Activated CD8-positive, alpha-beta memory T cell treated with anti-CD3 and anti-CD28 coated beads for 24 hours (primary cell): ENCODE results near the gene GNB5.

Source experiments
- DNase-seq: peaks from one replicate; pipeline ENCODE4 v3.0.0-alpha.2; 2020

GNB5 gene

GRCh38 chr15:52139599-52140462 is 51.4 kb downstream of the GNB5 start:
- peak; percentile 85 for DNase-seq

- no peak for DNase-seq
Measured at GRCh38 chr15:52137432-52138357, 53.5 kb downstream of the GNB5 start.

- DNase-seq = no peak
Measured at GRCh38 chr15:52136442-52136980, 54.7 kb downstream of the GNB5 start.

GRCh38 chr15:52134502-52135144 is 56.6 kb downstream of the GNB5 start:
- no peak for DNase-seq

- DNase-seq = no peak
Measured at GRCh38 chr15:52133510-52134220, 57.5 kb downstream of the GNB5 start.

- no peak for DNase-seq
Measured at GRCh38 chr15:52132066-52132465, 59.1 kb downstream of the GNB5 start.

- DNase-seq = no peak
Measured at GRCh38 chr15:52128568-52128967, 62.6 kb downstream of the GNB5 start.

GRCh38 chr15:52124270-52124880 is 66.8 kb downstream of the GNB5 start:
- DNase-seq = no peak

GRCh38 chr15:52121896-52122295 is 69.3 kb downstream of the GNB5 start:
- DNase-seq = no peak

- DNase-seq = no peak
Measured at GRCh38 chr15:52121006-52121405, 70.2 kb downstream of the GNB5 start.

GRCh38 chr15:52120488-52120887 is 70.7 kb downstream of the GNB5 start:
- no peak for DNase-seq

- DNase-seq = no peak
Measured at GRCh38 chr15:52118969-52119749, 72.0 kb downstream of the GNB5 start.

GRCh38 chr15:52117549-52117948 is 73.6 kb downstream of the GNB5 start:
- DNase-seq = no peak

GRCh38 chr15:52115598-52116427 is 75.4 kb downstream of the GNB5 start:
- no peak for DNase-seq

GRCh38 chr15:52114261-52115055 is 76.7 kb downstream of the GNB5 start:
- no peak for DNase-seq

- DNase-seq = no peak
Measured at GRCh38 chr15:52113708-52114107, 77.5 kb downstream of the GNB5 start.

GRCh38 chr15:52113235-52113634 is 78.0 kb downstream of the GNB5 start:
- DNase-seq = no peak

GRCh38 chr15:52112203-52112750 is 78.9 kb downstream of the GNB5 start:
- peak; percentile 79 for DNase-seq
